GM21717 (cell line): ENCODE measurements around the gene LAMA5.

Experiments
- ATAC-seq: cut with Tn5 transposase; IDR thresholded peaks from one replicate; pipeline ENCODE4 v1.9.1; 2021; ENCODE audit warnings: mild to moderate bottlenecking, moderate library complexity; ENCODE audit not compliant: unreplicated experiment

Gene LAMA5

GRCh38 chr20:62359491-62360121, 7.5 kb downstream of the LAMA5 start:
- ATAC-seq = no peak

GRCh38 chr20:62359043-62359490, 8.0 kb downstream of the LAMA5 start:
- ATAC-seq = no peak

- no peak for ATAC-seq
Observed at GRCh38 chr20:62358171-62359042, 8.7 kb downstream of the LAMA5 start.

- no peak for ATAC-seq
Observed at GRCh38 chr20:62357681-62358080, 9.4 kb downstream of the LAMA5 start.

- ATAC-seq = no peak
Observed at GRCh38 chr20:62357187-62357667, 9.9 kb downstream of the LAMA5 start.

- no peak for ATAC-seq
Observed at GRCh38 chr20:62356589-62357186, 10.4 kb downstream of the LAMA5 start.

GRCh38 chr20:62355878-62356588, 11.1 kb downstream of the LAMA5 start:
- ATAC-seq = no peak

- ATAC-seq = no peak
Observed at GRCh38 chr20:62355516-62355877, 11.6 kb downstream of the LAMA5 start.

GRCh38 chr20:62354811-62355341, 12.2 kb downstream of the LAMA5 start:
- ATAC-seq = no peak

- no peak for ATAC-seq
Observed at GRCh38 chr20:62354031-62354808, 12.9 kb downstream of the LAMA5 start.

GRCh38 chr20:62353289-62354030, 13.7 kb downstream of the LAMA5 start:
- no peak for ATAC-seq

- no peak for ATAC-seq
Observed at GRCh38 chr20:62352402-62353288, 14.5 kb downstream of the LAMA5 start.

- no peak for ATAC-seq
Observed at GRCh38 chr20:62351469-62352401, 15.4 kb downstream of the LAMA5 start.

GRCh38 chr20:62350629-62351422, 16.3 kb downstream of the LAMA5 start:
- ATAC-seq = no peak

- no peak for ATAC-seq
Observed at GRCh38 chr20:62350098-62350628, 16.9 kb downstream of the LAMA5 start.

- ATAC-seq = no peak
Observed at GRCh38 chr20:62349556-62350097, 17.5 kb downstream of the LAMA5 start.
